ENCODE data around the gene DNAH1.

GRCh38 chr3:52303811-52304210 is 12.3 kb upstream of the DNAH1 start:
- TF ChIP-seq ZNF276 (CRISPR knock-in tag; IDR thresholded peaks at IDR 0.05; ENCODE audit: low read depth) (no peak), FOXK1 (CRISPR knock-in tag; IDR thresholded peaks at IDR 0.05; ENCODE audit: borderline replicate concordance, low read depth) (no peak), CTCF (CRISPR knock-in tag; IDR thresholded peaks at IDR 0.05) (no peak), GMEB2 (CRISPR knock-in tag; IDR thresholded peaks at IDR 0.05; ENCODE audit: low read depth) (no peak), ZFP62 (CRISPR knock-in tag; IDR thresholded peaks at IDR 0.05) (no peak), MTA1 (CRISPR knock-in tag; IDR thresholded peaks at IDR 0.05; ENCODE audit: borderline replicate concordance) (no peak), ZBTB4 (CRISPR knock-in tag; IDR thresholded peaks at IDR 0.05; ENCODE audit: borderline replicate concordance) (no peak), PHF20 (CRISPR knock-in tag; IDR thresholded peaks at IDR 0.05) (no peak), BHLHE40 (IDR thresholded peaks at IDR 0.05; ENCODE audit: low read length) (no peak), SRSF9 (IDR thresholded peaks at IDR 0.05; ENCODE audit: borderline replicate concordance, insufficient read depth, low read depth, low read length, poor library complexity, severe bottlenecking) (no peak), KLF12 (CRISPR knock-in tag; IDR thresholded peaks at IDR 0.05; ENCODE audit: borderline replicate concordance) (no peak)
